ENCODE data around the gene DOCK2.

Gene DOCK2

GRCh38 chr5:170067574-170068170, 430.6 kb downstream of the DOCK2 start:
- Histone ChIP-seq H3K4me2 (ENCODE audit: low read depth, low read length, poor library complexity, severe bottlenecking) (no peak overlapping the region), H3K4me3 (ENCODE audit: low read length, poor library complexity, severe bottlenecking) (no peak overlapping the region), H4K20me1 (ENCODE audit: insufficient read depth, low read length, poor library complexity, severe bottlenecking) (no peaks in the 10 kb centered on the region), H3K4me1 (ENCODE audit: insufficient read depth, low read length, poor library complexity, severe bottlenecking) (no peaks in the 10 kb centered on the region), H3F3A (ENCODE audit: low read depth) (no peaks in the 10 kb centered on the region), H3K27me3 (ENCODE audit: insufficient read depth, low read length, poor library complexity, severe bottlenecking) (no peaks in the 10 kb centered on the region), H3K9ac (ENCODE audit: low read depth, low read length, poor library complexity, severe bottlenecking) (no peak overlapping the region), H3K36me3 (ENCODE audit: insufficient read depth, low read length) (peaks cover 29% of the 10 kb centered on the region; the same call in 1 of the 2 replicates), H2AFZ (ENCODE audit: low read length) (no peak overlapping the region), H3K9me2 (replicated peaks; ENCODE audit: low read depth, low read length) (no peaks in the 10 kb centered on the region), H3K9me3 (ENCODE audit: insufficient read depth, low read depth, low read length) (no peaks in the 10 kb centered on the region), H3K79me2 (ENCODE audit: insufficient read depth, low read length) (no peaks in the 10 kb centered on the region)
- no peak for TF ChIP-seq CTCF (conservative IDR thresholded peaks at IDR 0.05; ENCODE audit: low read length)
- TF ChIP-seq EZH2phosphoT487 (IDR thresholded peaks at IDR 0.05; ENCODE audit: borderline replicate concordance) = no peak

GRCh38 chr5:170069512-170069911, 432.4 kb downstream of the DOCK2 start:
- no peak overlapping the region for H2AFZ ChIP-seq (ENCODE audit: low read length)
- no peak overlapping the region for H3K9ac ChIP-seq (ENCODE audit: low read depth, low read length, poor library complexity, severe bottlenecking)
- no peaks in the 10 kb centered on the region for H3K79me2 ChIP-seq (ENCODE audit: insufficient read depth, low read length)
- TF ChIP-seq EZH2phosphoT487 (IDR thresholded peaks at IDR 0.05; ENCODE audit: borderline replicate concordance) (no peak), CTCF (conservative IDR thresholded peaks at IDR 0.05; ENCODE audit: low read length) (no peak)
- H3F3A ChIP-seq (ENCODE audit: low read depth) = no peaks in the 10 kb centered on the region
- peaks cover 21% of the 10 kb centered on the region; the same call in 1 of the 2 replicates for H3K36me3 ChIP-seq (ENCODE audit: insufficient read depth, low read length)
- no peaks in the 10 kb centered on the region for H3K4me1 ChIP-seq (ENCODE audit: insufficient read depth, low read length, poor library complexity, severe bottlenecking)
- no peaks in the 10 kb centered on the region for H3K9me3 ChIP-seq (ENCODE audit: insufficient read depth, low read depth, low read length)
- H3K27me3 ChIP-seq (ENCODE audit: insufficient read depth, low read length, poor library complexity, severe bottlenecking) = no peaks in the 10 kb centered on the region
- no peaks in the 10 kb centered on the region for H3K9me2 ChIP-seq (replicated peaks; ENCODE audit: low read depth, low read length)
- H3K4me2 ChIP-seq (ENCODE audit: low read depth, low read length, poor library complexity, severe bottlenecking) = no peak overlapping the region
- no peaks in the 10 kb centered on the region for H4K20me1 ChIP-seq (ENCODE audit: insufficient read depth, low read length, poor library complexity, severe bottlenecking)
- no peak overlapping the region for H3K4me3 ChIP-seq (ENCODE audit: low read length, poor library complexity, severe bottlenecking)

- Histone ChIP-seq H3K79me2 (ENCODE audit: insufficient read depth, low read length) (no peaks in the 10 kb centered on the region), H3K4me3 (ENCODE audit: low read length, poor library complexity, severe bottlenecking) (no peak overlapping the region), H3K27me3 (ENCODE audit: insufficient read depth, low read length, poor library complexity, severe bottlenecking) (no peaks in the 10 kb centered on the region), H3K4me2 (ENCODE audit: low read depth, low read length, poor library complexity, severe bottlenecking) (no peak overlapping the region), H3K4me1 (ENCODE audit: insufficient read depth, low read length, poor library complexity, severe bottlenecking) (no peaks in the 10 kb centered on the region), H2AFZ (ENCODE audit: low read length) (no peak overlapping the region), H3K9me3 (ENCODE audit: insufficient read depth, low read depth, low read length) (no peaks in the 10 kb centered on the region), H3K9ac (ENCODE audit: low read depth, low read length, poor library complexity, severe bottlenecking) (no peak overlapping the region), H3K36me3 (ENCODE audit: insufficient read depth, low read length) (peaks cover 30% of the 10 kb centered on the region; the same call in 1 of the 2 replicates), H4K20me1 (ENCODE audit: insufficient read depth, low read length, poor library complexity, severe bottlenecking) (no peaks in the 10 kb centered on the region), H3F3A (ENCODE audit: low read depth) (no peaks in the 10 kb centered on the region), H3K9me2 (replicated peaks; ENCODE audit: low read depth, low read length) (no peaks in the 10 kb centered on the region)
- no peak for TF ChIP-seq EZH2phosphoT487 (IDR thresholded peaks at IDR 0.05; ENCODE audit: borderline replicate concordance)
- peak; percentile 40 for TF ChIP-seq CTCF (conservative IDR thresholded peaks at IDR 0.05; ENCODE audit: low read length)
Observed at GRCh38 chr5:170070556-170071412, 433.7 kb downstream of the DOCK2 start.

All from Loucy (cell line).